K562 (cell line): ENCODE measurements around the gene ARL14EPL. TPM values are rescaled to one million over a fixed set of nuclear protein-coding genes. Genes with fewer than 3 reads are reported as not detected.

ENCODE experiments used
- ATAC-seq: fragments of 200-7000 bp; cut with Tn5 transposase; 3 replicates; pipeline ENCODE4 v1.9.1; 2020; ENCODE audit warnings: moderate library complexity
- BruUV-seq: library from RNA; stranded (reverse); fragments of 400-500 nt; replicated peaks from 2 replicates; lab custom pipeline; 2021; lab: Mats Ljungman, UMichigan
- CTCF ChIA-PET: fragments of 300-600 bp; formaldehyde crosslinking; extraction: SDS; loops from one replicate; lab custom pipeline; 2021; ENCODE audit warnings: low intra/inter-chr PET ratio; lab: Yijun Ruan, JAX
- POLR2A ChIA-PET: fragments of 300-600, 350-650 bp; sonication (Branson Sonifier 250); formaldehyde crosslinking; extraction: SDS; loops from one replicate; lab custom pipeline; 2021; ENCODE audit warnings: antibody characterized with exemption, inconsistent platforms; lab: Yijun Ruan, JAX
- DNase-seq, 4 experiments: peaks; one replicate each; pipeline versions ENCODE4 v3.0.0 to v3.0.0-alpha.2; 2011 to 2018; ENCODE audit warnings: low spot score in 3 of 4, mixed read lengths in 3 of 4; ENCODE audit errors: extremely low read depth in 1 of 4
- FAIRE-seq: peaks from 2 replicates; lab custom pipeline; 2011; peaks lifted over from hg19 to GRCh38; lab: Jason Lieb, UNC
- H2AFZ ChIP-seq: 2 replicates; pipeline ENCODE4 v1.6.0; 2011; ENCODE audit warnings: low read depth, low read length, control low read depth, inconsistent platforms
- H3K27ac ChIP-seq: fragments of 200-600 bp; 3 replicates; pipeline ENCODE4 v1.8.0; 2011; ENCODE audit warnings: low read depth, mild to moderate bottlenecking, control low read depth, inconsistent platforms, low read length, moderate library complexity, mixed read lengths; ENCODE audit errors: extremely low read depth
- H3K27me3 ChIP-seq, 2 experiments: fragments of 300-600 bp in 1 of 2; 2 replicates in 1 of 2; 3 replicates in 1 of 2; pipeline versions ENCODE4 v1.6.0 to v1.8.0; 2011; ENCODE audit warnings: inconsistent platforms in 2 of 2, low read length in 2 of 2, mild to moderate bottlenecking in 1 of 2, mixed read lengths in 1 of 2, moderate library complexity in 1 of 2; ENCODE audit not compliant: control insufficient read depth in 2 of 2, insufficient read depth in 2 of 2
- H3K36me3 ChIP-seq: fragments of 300-600 bp; 3 replicates; pipeline ENCODE4 v1.8.0; 2011; ENCODE audit warnings: mild to moderate bottlenecking, low read length, inconsistent platforms; ENCODE audit not compliant: control insufficient read depth, insufficient read depth
- H3K4me1 ChIP-seq, 2 experiments: fragments of 200-600 bp in 1 of 2; replicated peaks in 1 of 2; 2 replicates in 1 of 2; 3 replicates in 1 of 2; pipeline versions ENCODE4 v1.5.1 to v1.8.0; 2011; ENCODE audit warnings: inconsistent platforms in 2 of 2, low read length in 2 of 2, mild to moderate bottlenecking in 1 of 2, mixed read lengths in 1 of 2, moderate library complexity in 1 of 2; ENCODE audit not compliant: control insufficient read depth in 2 of 2, insufficient read depth in 2 of 2
- H3K4me2 ChIP-seq: 2 replicates; pipeline ENCODE4 v1.6.1; 2011; ENCODE audit warnings: low read length, control low read depth, inconsistent platforms, mixed read lengths; ENCODE audit not compliant: insufficient read depth
- H3K4me3 ChIP-seq: fragments of 200-600 bp; sonication (generic), shearing (Covaris generic); 2 replicates; pipeline ENCODE4 v1.5.1; 2016; ENCODE audit warnings: control low read depth, inconsistent platforms
- H3K79me2 ChIP-seq: fragments of 200-600 bp; 3 replicates; pipeline ENCODE4 v1.8.0; 2011; ENCODE audit warnings: low read length, inconsistent platforms; ENCODE audit not compliant: control insufficient read depth, insufficient read depth
- H3K9ac ChIP-seq, 2 experiments: 2 replicates each; pipeline versions ENCODE4 v1.6.0 to v1.6.1; 2011; ENCODE audit warnings: low read depth in 2 of 2, low read length in 2 of 2, control low read depth in 1 of 2, inconsistent platforms in 1 of 2, mild to moderate bottlenecking in 1 of 2, mixed read lengths in 1 of 2; ENCODE audit not compliant: insufficient read depth in 1 of 2
- H3K9me1 ChIP-seq: one replicate; pipeline ENCODE4 v1.6.0; 2011; ENCODE audit warnings: inconsistent platforms, mild to moderate bottlenecking, low read length, moderate library complexity; ENCODE audit not compliant: control insufficient read depth, insufficient read depth
- H3K9me3 ChIP-seq: replicated peaks from 2 replicates; pipeline ENCODE4 v1.5.1; 2011; ENCODE audit warnings: low read depth, low read length, inconsistent platforms; ENCODE audit not compliant: control insufficient read depth, insufficient read depth
- H4K20me1 ChIP-seq: replicated peaks from 2 replicates; pipeline ENCODE4 v1.6.1; 2011; ENCODE audit warnings: low read length, inconsistent platforms, mixed read lengths; ENCODE audit not compliant: control insufficient read depth, insufficient read depth
- DIDO1 ChIP-seq: fragments of 450-650 bp; IDR thresholded peaks from 2 replicates; pipeline ENCODE4 v1.6.1; 2016; ENCODE audit warnings: low read depth, missing biosample characterization, missing genetic modification characterization
- RBM39 ChIP-seq: fragments of 200-400 bp; formaldehyde crosslinking; optimal IDR thresholded peaks from 2 replicates; pipeline ENCODE3; 2018; ENCODE audit warnings: low read depth, low read length
- SNRNP70 ChIP-seq: fragments of 200-400 bp; formaldehyde crosslinking; optimal IDR thresholded peaks from 2 replicates; pipeline ENCODE3; 2017; ENCODE audit warnings: low read depth, low read length
- SRSF9 ChIP-seq: fragments of 200-400 bp; formaldehyde crosslinking; IDR thresholded peaks from 2 replicates; pipeline ENCODE4 v1.6.1; 2017; ENCODE audit warnings: low read depth, low read length, borderline replicate concordance
- ZNF431 ChIP-seq: sonication (generic); formaldehyde crosslinking; IDR thresholded peaks from 2 replicates; pipeline ENCODE4 v1.8.0; 2022; ENCODE audit warnings: mild to moderate bottlenecking, missing genetic modification reagents
- WGBS: fragments of 100-300 bp; shearing (Covaris generic); methylation state at CpG from one replicate; pipeline ENCODE4 v1.1.6; 2016; ENCODE audit warnings: low coverage, mixed read lengths; ENCODE audit not compliant: insufficient coverage; ENCODE audit errors: missing lambda C conversion rate; 5-methylcytosine and 5-hydroxymethylcytosine counted together
- in situ Hi-C: fragments of 300-500 bp; cut with MboI; formaldehyde crosslinking; loops from 4 replicates; pipeline ENCODE4 v1.15.0; 2018; ENCODE audit warnings: inconsistent platforms, mixed read lengths
- intact Hi-C: fragments of 100-400 bp; cut with micrococcal nuclease; formaldehyde crosslinking; loops from 2 replicates; pipeline ENCODE4 v1.14.2; 2022
- polyA plus RNA-seq, 8 experiments: library from polyadenylated mRNA; depleted of rRNA in 4 of 8; stranded (reverse) in 5 of 8; unstranded in 3 of 8; fragments of >200 nt; fragmentation: Nextera tagmentation in 2 of 8; fragmentation: Illumina TruSeq in 1 of 8; extraction: Ambion mirVana in 2 of 8; extraction: Trizol in 1 of 8; gene quantifications; 2 replicates each; pipeline versions ENCODE4 v1.2.1 to v1.2.3, GENCODE V29; 2011 to 2014; ENCODE audit warnings: inconsistent platforms in 1 of 8, missing spikeins in 1 of 8
- total RNA-seq, 7 experiments: library from RNA; depleted of rRNA in 6 of 7; stranded (reverse); fragments of >200 nt in 6 of 7; fragmentation: Illumina TruSeq in 2 of 7; extraction: Trizol in 2 of 7; gene quantifications; 2 replicates each; pipeline versions ENCODE4 v1.2.1 to v1.2.3, GENCODE V29; 2011 to 2021; ENCODE audit warnings: low replicate concordance in 1 of 7
- TF ChIP-seq, protein P1 (sequence below): IDR thresholded peaks from 2 replicates; pipeline ENCODE4 v1.6.1; 2016; ENCODE audit warnings: missing genetic modification characterization, missing compliant biosample characterization

The ARL14EPL gene
- total and polyA plus RNA-seq, 9 of the 15 experiments (the other 6 are each of a cell fraction or from before 2014, with no cell fraction given), result 0.06 to 0.14 (median 0.08) TPM; not detected in 5

DNA sequence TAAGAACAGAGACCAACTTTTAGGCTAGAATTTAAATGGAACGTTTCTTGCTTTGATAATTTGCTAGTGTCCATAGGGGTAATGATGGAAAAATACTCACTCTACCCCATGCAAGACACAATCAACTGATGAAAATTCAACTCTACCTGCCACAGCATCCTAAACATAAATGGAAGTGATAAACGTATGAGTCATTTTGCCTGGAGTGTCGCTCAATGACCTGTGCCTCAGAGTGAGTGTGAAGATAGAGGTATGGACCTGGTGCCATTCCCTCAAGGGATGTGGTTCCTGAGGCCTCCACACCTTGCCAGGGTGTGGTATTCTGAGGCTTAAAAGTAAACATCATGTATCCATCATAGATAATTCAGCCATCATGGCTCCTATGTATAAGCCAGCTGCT is 14.0 kb downstream of the ARL14EPL start:
- intact Hi-C loops, result no loop called here
- H3K9me1 ChIP-seq, result no peaks in the 10 kb centered on the region
- DNase-seq (no peak), ATAC-seq (no peak), FAIRE-seq (no peak)
- H4K20me1 ChIP-seq, result no peaks in the 10 kb centered on the region
- no peaks in the 10 kb centered on the region for H3K36me3 ChIP-seq
- CTCF ChIA-PET, result no interaction called here
- H3K9ac ChIP-seq, result no peak overlapping the region
- H3K4me3 ChIP-seq, result no peak overlapping the region
- 0% methylated on average over 3 of the region's 3 CpGs for WGBS
- H2AFZ ChIP-seq, result no peak overlapping the region
- H3K4me2 ChIP-seq, result no peak overlapping the region
- peaks cover 0 to 10% of the 10 kb centered on the region in 2 experiments; a peak in 3 of 5 replicates for H3K27me3 ChIP-seq
- TF ChIP-seq ZNF431 (CRISPR knock-in tag), result no peak
- H3K9me3 ChIP-seq, result no peaks in the 10 kb centered on the region
- in situ Hi-C loops, result no loop called here
- no peaks in the 10 kb centered on the region for H3K79me2 ChIP-seq
- POLR2A ChIA-PET, result no interaction called here
- no peak overlapping the region for H3K27ac ChIP-seq
- BruUV-seq, result no TSS peak
- H3K4me1 ChIP-seq, result no peaks in the 10 kb centered on the region

DNA sequence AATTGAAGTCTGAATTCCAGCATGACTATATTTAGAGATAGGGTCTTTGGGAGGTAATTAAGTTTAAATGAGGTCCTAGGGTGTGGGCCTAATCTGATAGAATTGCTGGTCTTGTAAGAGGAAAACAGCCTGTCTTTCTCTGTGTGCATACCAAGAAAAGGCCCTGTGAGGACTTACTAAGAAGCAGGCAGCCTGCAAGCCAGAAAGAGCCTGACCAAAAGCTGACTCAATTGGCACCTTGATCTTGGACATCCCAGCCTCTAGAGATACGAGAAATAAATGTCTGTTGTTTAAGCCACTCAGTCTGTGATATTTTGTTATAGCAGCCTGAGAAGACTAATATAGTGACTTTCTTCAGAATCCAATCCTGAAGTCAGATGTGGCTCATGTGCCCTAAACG is 14.6 kb downstream of the ARL14EPL start:
- ChIA-PET POLR2A (no interaction called here), CTCF (no interaction called here)
- WGBS, result 0% methylated on average over 2 of the region's 2 CpGs
- in situ Hi-C loops (no loop called here), intact Hi-C loops (no loop called here)
- Histone ChIP-seq H3K4me2 (no peak overlapping the region), H4K20me1 (no peaks in the 10 kb centered on the region), H3K79me2 (no peaks in the 10 kb centered on the region), H3K9ac (no peak overlapping the region), H2AFZ (no peak overlapping the region), H3K4me1 (no peaks in the 10 kb centered on the region), H3K4me3 (no peak overlapping the region), H3K27ac (no peak overlapping the region), H3K9me3 (no peaks in the 10 kb centered on the region), H3K27me3 (peaks cover 0 to 11% of the 10 kb centered on the region in 2 experiments; a peak in 2 of 5 replicates), H3K9me1 (no peaks in the 10 kb centered on the region), H3K36me3 (no peaks in the 10 kb centered on the region)
- ATAC-seq (no peak), DNase-seq (no peak), FAIRE-seq (no peak)
- no TSS peak for BruUV-seq
- TF ChIP-seq DIDO1 (no peak), SRSF9 (no peak), SNRNP70 (no peak), RBM39 (no peak)
- TF ChIP-seq, protein P1, sequence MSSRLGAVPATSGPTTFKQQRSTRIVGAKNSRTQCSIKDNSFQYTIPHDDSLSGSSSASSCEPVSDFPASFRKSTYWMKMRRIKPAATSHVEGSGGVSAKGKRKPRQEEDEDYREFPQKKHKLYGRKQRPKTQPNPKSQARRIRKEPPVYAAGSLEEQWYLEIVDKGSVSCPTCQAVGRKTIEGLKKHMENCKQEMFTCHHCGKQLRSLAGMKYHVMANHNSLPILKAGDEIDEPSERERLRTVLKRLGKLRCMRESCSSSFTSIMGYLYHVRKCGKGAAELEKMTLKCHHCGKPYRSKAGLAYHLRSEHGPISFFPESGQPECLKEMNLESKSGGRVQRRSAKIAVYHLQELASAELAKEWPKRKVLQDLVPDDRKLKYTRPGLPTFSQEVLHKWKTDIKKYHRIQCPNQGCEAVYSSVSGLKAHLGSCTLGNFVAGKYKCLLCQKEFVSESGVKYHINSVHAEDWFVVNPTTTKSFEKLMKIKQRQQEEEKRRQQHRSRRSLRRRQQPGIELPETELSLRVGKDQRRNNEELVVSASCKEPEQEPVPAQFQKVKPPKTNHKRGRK (tag), result no peak
- TF ChIP-seq, all 486 proteins: peak for 0
